AG09319 (cell line): ENCODE data around the gene PDP2.
A peak's percentile ranks its signal among the peaks of the same experiment; 100 is the strongest.

Source experiments
- DNase-seq: peaks from one replicate; pipeline ENCODE4 v3.0.0-alpha.2; 2010; ENCODE audit warnings: low read depth; ENCODE audit errors: extremely low read depth
- TF ChIP-seq, protein P1 (sequence below): IDR thresholded peaks from 2 replicates; pipeline ENCODE4 v1.5.1; 2011; ENCODE audit warnings: low read depth, mild to moderate bottlenecking, inconsistent platforms, low read length, moderate library complexity

The PDP2 gene

GRCh38 chr16:66926961-66927436 is 46.7 kb downstream of the PDP2 start:
- DNase-seq, result peak; percentile 60
- TF ChIP-seq, protein P1, sequence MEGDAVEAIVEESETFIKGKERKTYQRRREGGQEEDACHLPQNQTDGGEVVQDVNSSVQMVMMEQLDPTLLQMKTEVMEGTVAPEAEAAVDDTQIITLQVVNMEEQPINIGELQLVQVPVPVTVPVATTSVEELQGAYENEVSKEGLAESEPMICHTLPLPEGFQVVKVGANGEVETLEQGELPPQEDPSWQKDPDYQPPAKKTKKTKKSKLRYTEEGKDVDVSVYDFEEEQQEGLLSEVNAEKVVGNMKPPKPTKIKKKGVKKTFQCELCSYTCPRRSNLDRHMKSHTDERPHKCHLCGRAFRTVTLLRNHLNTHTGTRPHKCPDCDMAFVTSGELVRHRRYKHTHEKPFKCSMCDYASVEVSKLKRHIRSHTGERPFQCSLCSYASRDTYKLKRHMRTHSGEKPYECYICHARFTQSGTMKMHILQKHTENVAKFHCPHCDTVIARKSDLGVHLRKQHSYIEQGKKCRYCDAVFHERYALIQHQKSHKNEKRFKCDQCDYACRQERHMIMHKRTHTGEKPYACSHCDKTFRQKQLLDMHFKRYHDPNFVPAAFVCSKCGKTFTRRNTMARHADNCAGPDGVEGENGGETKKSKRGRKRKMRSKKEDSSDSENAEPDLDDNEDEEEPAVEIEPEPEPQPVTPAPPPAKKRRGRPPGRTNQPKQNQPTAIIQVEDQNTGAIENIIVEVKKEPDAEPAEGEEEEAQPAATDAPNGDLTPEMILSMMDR, result no peak

DNA sequence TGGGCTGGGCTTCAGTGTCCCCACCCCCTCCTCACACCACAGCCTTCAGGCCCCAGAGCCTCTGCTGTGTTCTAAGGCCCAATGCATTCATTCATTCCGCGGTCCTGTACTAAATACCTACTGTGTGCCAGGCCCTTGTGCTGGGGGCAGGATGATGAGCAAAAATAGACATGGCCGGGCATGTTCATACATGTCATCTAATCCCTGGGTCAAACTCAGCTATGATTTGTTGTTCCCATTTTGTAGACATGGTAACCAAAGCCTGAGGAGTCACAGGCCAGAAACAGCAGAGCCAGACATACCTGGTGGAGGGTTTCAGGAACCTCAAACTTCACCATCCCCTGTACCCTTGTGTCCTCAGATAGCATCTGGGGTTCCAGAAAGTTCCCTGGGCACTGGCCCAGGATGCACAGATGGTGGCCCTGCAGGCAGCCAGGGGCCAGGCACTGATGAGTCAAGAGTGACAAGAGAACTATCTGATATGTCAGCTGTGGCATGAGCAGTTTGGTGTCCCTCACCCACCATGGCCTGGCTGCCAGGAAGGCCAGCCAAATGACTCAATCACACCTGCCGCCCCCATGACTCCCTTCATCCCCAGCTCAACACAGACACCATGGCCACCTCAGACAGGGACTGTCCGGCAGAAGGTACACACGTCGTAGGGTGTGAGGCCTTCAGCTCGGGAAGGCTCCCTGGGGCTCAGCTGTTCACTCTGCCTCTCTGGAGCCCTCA is 47.8 kb downstream of the PDP2 start:
- TF ChIP-seq, protein P1, result no peak
- DNase-seq, result no peak

GRCh38 chr16:66928702-66929388 is 48.5 kb downstream of the PDP2 start:
- TF ChIP-seq, protein P1, result peak; percentile 46
- DNase-seq, result no peak

- DNase-seq, result no peak
- TF ChIP-seq, protein P1, result no peak
Observed at GRCh38 chr16:66930189-66930588, 49.9 kb downstream of the PDP2 start.

DNA sequence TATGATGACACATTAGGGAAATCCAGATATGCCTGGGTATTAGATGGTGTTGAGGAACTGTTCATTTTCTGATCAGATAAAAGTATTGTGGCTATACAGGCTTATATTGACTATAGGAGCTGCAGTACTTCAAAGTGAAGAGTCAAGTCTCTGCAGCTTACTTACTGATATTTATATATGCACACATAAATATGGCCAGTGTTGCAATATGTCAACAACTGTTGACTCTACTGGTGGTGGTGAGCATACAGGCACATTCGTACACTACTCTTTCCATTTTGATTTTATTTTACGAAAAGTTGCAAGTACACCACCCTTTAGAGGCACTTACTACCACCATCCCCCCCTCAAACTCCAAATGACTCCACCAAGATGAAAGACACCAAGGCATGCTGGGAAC is 51.4 kb downstream of the PDP2 start:
- TF ChIP-seq, protein P1, result no peak
- no peak for DNase-seq

- TF ChIP-seq, protein P1, result no peak
- DNase-seq, result no peak
Observed at GRCh38 chr16:66932076-66932475, 51.8 kb downstream of the PDP2 start.

DNA sequence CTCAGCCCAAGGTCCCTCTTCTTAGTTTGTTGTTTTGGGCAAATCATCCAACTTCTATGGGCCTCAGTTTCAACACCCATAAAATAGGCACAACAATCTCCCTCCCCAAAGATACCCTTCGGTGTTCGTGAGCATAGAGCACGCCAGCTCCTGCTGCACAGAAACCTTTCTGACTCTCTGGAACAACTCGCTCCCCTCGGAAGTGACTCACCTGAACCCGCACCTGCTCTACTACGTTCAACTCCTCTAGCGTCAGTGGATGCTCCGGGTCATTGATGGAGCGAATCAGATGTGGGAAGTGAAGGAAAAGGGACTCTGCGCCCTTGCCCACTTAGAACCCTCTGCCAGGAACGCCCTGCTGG is 53.4 kb downstream of the PDP2 start:
- DNase-seq, result no peak
- TF ChIP-seq, protein P1, result no peak
